NCI-H2196 (cell line): ENCODE measurements around the gene CFAP251.
A peak's percentile ranks its signal among the peaks of the same experiment; 100 is the strongest.
"Not testable (repeated sequence)": the region's sequence is repeated elsewhere in the genome, so short reads cannot be mapped to it uniquely, and the experiment has no call there.

Experiments
- DNase-seq: peaks from one replicate; lab custom pipeline; 2025; ENCODE audit not compliant: unreplicated experiment; lab: John Stamatoyannopoulos, UW

CFAP251 gene

GRCh38 chr12:121974026-121974985, 55.9 kb downstream of the CFAP251 start:
- no peak for DNase-seq

- DNase-seq = no peak
Observed at GRCh38 chr12:121975021-121975420, 56.6 kb downstream of the CFAP251 start.

- DNase-seq = no peak
Observed at GRCh38 chr12:121976950-121977349, 58.6 kb downstream of the CFAP251 start.

- no peak for DNase-seq
Observed at GRCh38 chr12:121980191-121980891, 61.9 kb downstream of the CFAP251 start.

GRCh38 chr12:121980892-121981272, 62.5 kb downstream of the CFAP251 start:
- DNase-seq = no peak

GRCh38 chr12:121981456-121981855, 63.1 kb downstream of the CFAP251 start:
- no peak for DNase-seq

GRCh38 chr12:121982950-121983349, 64.6 kb downstream of the CFAP251 start:
- DNase-seq = no peak

- no peak for DNase-seq
Observed at GRCh38 chr12:121983536-121984210, 65.3 kb downstream of the CFAP251 start.

GRCh38 chr12:121986489-121987245, 68.3 kb downstream of the CFAP251 start:
- DNase-seq = no peak

- not testable (repeated sequence) for DNase-seq
Observed at GRCh38 chr12:121988519-121988918, 70.1 kb downstream of the CFAP251 start.

GRCh38 chr12:121989276-121990113, 71.1 kb downstream of the CFAP251 start:
- peak; percentile 15 for DNase-seq

- no peak for DNase-seq
Observed at GRCh38 chr12:121990114-121990647, 71.8 kb downstream of the CFAP251 start.

- DNase-seq = peak; percentile 6
Observed at GRCh38 chr12:121990692-121991603, 72.6 kb downstream of the CFAP251 start.

GRCh38 chr12:121992059-121992879, 73.9 kb downstream of the CFAP251 start:
- peak; percentile 17 for DNase-seq

GRCh38 chr12:121996050-121996944, 77.9 kb downstream of the CFAP251 start:
- no peak for DNase-seq

- no peak for DNase-seq
Observed at GRCh38 chr12:121996945-121997612, 78.7 kb downstream of the CFAP251 start.
